Right kidney (tissue), 1 donor: ENCODE results near the gene ANGPTL2.

Experiments used
- DNase-seq: peaks from one replicate; pipeline ENCODE4 v3.0.0-alpha.2; 2016

ANGPTL2 gene

GRCh38 chr9:127136880-127137639, 14.6 kb upstream of the ANGPTL2 start:
- DNase-seq, result no peak

- DNase-seq, result no peak
Measured at GRCh38 chr9:127136081-127136879, 13.8 kb upstream of the ANGPTL2 start.

- no peak for DNase-seq
Measured at GRCh38 chr9:127135056-127135745, 12.8 kb upstream of the ANGPTL2 start.

GRCh38 chr9:127133739-127134167, 11.3 kb upstream of the ANGPTL2 start:
- DNase-seq, result peak; percentile 24

- peak; percentile 21 for DNase-seq
Measured at GRCh38 chr9:127132921-127133647, 10.6 kb upstream of the ANGPTL2 start.

GRCh38 chr9:127132375-127132774, 9.9 kb upstream of the ANGPTL2 start:
- DNase-seq, result no peak

- DNase-seq, result no peak
Measured at GRCh38 chr9:127131871-127132270, 9.4 kb upstream of the ANGPTL2 start.

GRCh38 chr9:127130661-127131538, 8.5 kb upstream of the ANGPTL2 start:
- no peak for DNase-seq

GRCh38 chr9:127130235-127130634, 7.8 kb upstream of the ANGPTL2 start:
- DNase-seq, result no peak

- DNase-seq, result no peak
Measured at GRCh38 chr9:127129718-127130085, 7.3 kb upstream of the ANGPTL2 start.

GRCh38 chr9:127129073-127129717, 6.8 kb upstream of the ANGPTL2 start:
- no peak for DNase-seq

GRCh38 chr9:127128341-127129072, 6.1 kb upstream of the ANGPTL2 start:
- DNase-seq, result no peak

- no peak for DNase-seq
Measured at GRCh38 chr9:127126971-127127370, 4.5 kb upstream of the ANGPTL2 start.

- no peak for DNase-seq
Measured at GRCh38 chr9:127124792-127125191, 2.4 kb upstream of the ANGPTL2 start.

GRCh38 chr9:127124111-127124531, 1.7 kb upstream of the ANGPTL2 start:
- DNase-seq, result no peak

- DNase-seq, result no peak
Measured at GRCh38 chr9:127123064-127123890, 842 bp upstream of the ANGPTL2 start.

GRCh38 chr9:127121628-127122175, 733 bp downstream of the ANGPTL2 start:
- peak; percentile 67 for DNase-seq

GRCh38 chr9:127119320-127119709, 3.1 kb downstream of the ANGPTL2 start:
- DNase-seq, result no peak
